ENCODE measurements around the gene USP3. TPM values are rescaled to one million over a fixed set of nuclear protein-coding genes. Genes with fewer than 3 reads are reported as not detected.

The USP3 gene
- total and polyA plus RNA-seq, 10 of the 15 experiments (the other 5 are each of a cell fraction or from before 2014, with no cell fraction given) = 23.8 to 64.5 (median 50.3) TPM

DNA sequence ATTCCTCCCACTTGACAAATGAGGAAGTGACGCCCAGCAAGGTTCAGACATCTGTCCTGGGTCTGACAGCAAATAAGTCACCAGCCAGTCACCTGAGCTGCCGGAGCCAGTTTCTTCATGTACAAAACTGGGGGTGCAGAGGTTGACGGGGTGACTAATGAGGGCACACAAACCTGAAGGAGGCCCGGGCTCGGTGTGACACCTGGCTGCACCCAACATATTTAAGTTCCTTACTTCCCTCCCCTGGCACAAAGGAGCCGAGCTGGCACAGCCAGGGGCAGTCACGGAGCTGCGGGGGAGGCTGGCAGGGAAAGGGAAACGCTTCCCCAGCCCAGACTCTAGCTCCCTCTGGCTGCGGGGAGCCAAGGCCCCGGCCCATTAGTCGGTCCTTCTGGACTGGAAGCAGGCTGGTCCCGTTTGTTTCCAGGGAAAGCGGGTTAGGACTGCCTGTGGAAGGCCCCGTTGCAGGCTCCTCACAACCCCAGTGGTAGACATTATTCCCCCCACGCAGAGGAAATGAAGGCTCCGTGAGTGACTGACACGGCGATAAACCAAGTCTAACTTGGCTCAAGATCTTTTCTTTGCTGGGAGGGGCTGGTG is 95.1 kb downstream of the USP3 start:
- BruUV-seq (replicated peaks) = no TSS peak
- ChIA-PET POLR2A (interaction anchor here (1.3 to 8.8 kb wide), 10 partner anchors 40 to 133 kb away, joined by 3 to 66 read pairs (median 9); partner anchors contain the start of gene USP3), CTCF (interaction anchor here (0.6 to 11.3 kb wide), 39 partner anchors 9 to 552 kb away, joined by 3 to 272 read pairs (median 5); partner anchors contain the start of genes CIAO2A and USP3), RAD21 (ENCODE audit: unreplicated experiment) (interaction anchor here (0.7 to 8.2 kb wide), 34 partner anchors 10 to 554 kb away, joined by 3 to 113 read pairs (median 7); partner anchors contain the start of genes CIAO2A and USP3), SMC1A (ENCODE audit: uncharacterized antibody, unreplicated experiment) (interaction anchor here (0.8 to 9.7 kb wide), 35 partner anchors 10 to 411 kb away, joined by 3 to 150 read pairs (median 7); partner anchors contain the start of gene USP3)
- peak overlapping the region; percentile 83 for H3K4me3 ChIP-seq
- peaks cover 45% of the 10 kb centered on the region for H3K4me1 ChIP-seq (ENCODE audit: control insufficient read depth, insufficient read depth, low read length)
- H4K20me1 ChIP-seq (ENCODE audit: control insufficient read depth, insufficient read depth) = no peaks in the 10 kb centered on the region
- 25% methylated on average over 19 of the region's 19 CpGs for WGBS (ENCODE audit: insufficient coverage, insufficient replicate concordance, low lambda C conversion rate, missing lambda C conversion rate)
- peak; percentile 29 for ATAC-seq
- peaks cover 0 to 2% of the 10 kb centered on the region in 2 experiments; a peak in 1 of 4 replicates for H3K36me3 ChIP-seq (ENCODE audit: control insufficient read depth in 2 of 2, insufficient read depth in 2 of 2, low read length in 1 of 2)
- DNase-seq (ENCODE audit: low read depth, low spot score) = no peak
- intact Hi-C loops (cut with micrococcal nuclease; ENCODE audit: unreplicated experiment) = loop anchor here (2.0 to 10.0 kb wide), 3 partner anchors 85 to 312 kb away; no protein-coding TSS in a partner anchor
- H2AFZ ChIP-seq (ENCODE audit: control insufficient read depth, low read depth, low read length) = peak overlapping the region; percentile 80
- H3K79me2 ChIP-seq (ENCODE audit: control insufficient read depth, insufficient read depth, low read length) = peaks cover 23% of the 10 kb centered on the region
- peak overlapping the region; percentile 92 for H3K9ac ChIP-seq (ENCODE audit: control insufficient read depth, insufficient read depth, low read length)
- peak overlapping the region; percentile 85 for H3K27ac ChIP-seq (ENCODE audit: control insufficient read depth, insufficient read depth)
- in situ Hi-C loops (cut with MboI) = loop anchor here (25.0 kb wide), 1 partner anchor 312 kb away; the partner anchor contains the start of gene APH1B
- H3K4me2 ChIP-seq (ENCODE audit: control insufficient read depth, insufficient read depth) = peak overlapping the region; percentile 99
- H3K27me3 ChIP-seq (replicated peaks in 1 of 2; ENCODE audit: control insufficient read depth in 2 of 2, insufficient read depth in 2 of 2, low read length in 1 of 2) = no peaks in the 10 kb centered on the region
- no peak for FAIRE-seq
- H3K9me3 ChIP-seq (replicated peaks; ENCODE audit: control insufficient read depth, insufficient read depth, low read length) = no peaks in the 10 kb centered on the region
- TF ChIP-seq, protein P1, sequence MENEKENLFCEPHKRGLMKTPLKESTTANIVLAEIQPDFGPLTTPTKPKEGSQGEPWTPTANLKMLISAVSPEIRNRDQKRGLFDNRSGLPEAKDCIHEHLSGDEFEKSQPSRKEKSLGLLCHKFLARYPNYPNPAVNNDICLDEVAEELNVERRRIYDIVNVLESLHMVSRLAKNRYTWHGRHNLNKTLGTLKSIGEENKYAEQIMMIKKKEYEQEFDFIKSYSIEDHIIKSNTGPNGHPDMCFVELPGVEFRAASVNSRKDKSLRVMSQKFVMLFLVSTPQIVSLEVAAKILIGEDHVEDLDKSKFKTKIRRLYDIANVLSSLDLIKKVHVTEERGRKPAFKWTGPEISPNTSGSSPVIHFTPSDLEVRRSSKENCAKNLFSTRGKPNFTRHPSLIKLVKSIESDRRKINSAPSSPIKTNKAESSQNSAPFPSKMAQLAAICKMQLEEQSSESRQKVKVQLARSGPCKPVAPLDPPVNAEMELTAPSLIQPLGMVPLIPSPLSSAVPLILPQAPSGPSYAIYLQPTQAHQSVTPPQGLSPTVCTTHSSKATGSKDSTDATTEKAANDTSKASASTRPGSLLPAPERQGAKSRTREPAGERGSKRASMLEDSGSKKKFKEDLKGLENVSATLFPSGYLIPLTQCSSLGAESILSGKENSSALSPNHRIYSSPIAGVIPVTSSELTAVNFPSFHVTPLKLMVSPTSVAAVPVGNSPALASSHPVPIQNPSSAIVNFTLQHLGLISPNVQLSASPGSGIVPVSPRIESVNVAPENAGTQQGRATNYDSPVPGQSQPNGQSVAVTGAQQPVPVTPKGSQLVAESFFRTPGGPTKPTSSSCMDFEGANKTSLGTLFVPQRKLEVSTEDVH (IDR thresholded peaks at IDR 0.05; ENCODE audit: low read depth, partially characterized antibody) = no peak
- TF ChIP-seq POLR2AphosphoS5 (IDR thresholded peaks at IDR 0.05; ENCODE audit: low read length) (no peak), SREBF2 (IDR thresholded peaks at IDR 0.05; ENCODE audit: low read length) (no peak), MTA3 (IDR thresholded peaks at IDR 0.05; ENCODE audit: borderline replicate concordance, low read length) (no peak), NRF1 (conservative IDR thresholded peaks at IDR 0.05; ENCODE audit: low read depth, low read length) (no peak), BACH1 (IDR thresholded peaks at IDR 0.05; ENCODE audit: borderline replicate concordance) (no peak; the same call in 1 of the 2 replicates), POLR2A (IDR thresholded peaks at IDR 0.05; ENCODE audit: low read depth, low read length) (no peak), KLF5 (IDR thresholded peaks at IDR 0.05; ENCODE audit: partially characterized antibody) (no peak), HDAC6 (IDR thresholded peaks at IDR 0.05; ENCODE audit: unreplicated experiment) (no peak), PML (IDR thresholded peaks at IDR 0.05; ENCODE audit: low read length) (no peak), BRCA1 (IDR thresholded peaks at IDR 0.05; ENCODE audit: low read depth, low read length) (no peak), MEF2A (IDR thresholded peaks at IDR 0.05; ENCODE audit: insufficient read depth, low read depth, low read length) (no peak)
- TF ChIP-seq, protein P2, sequence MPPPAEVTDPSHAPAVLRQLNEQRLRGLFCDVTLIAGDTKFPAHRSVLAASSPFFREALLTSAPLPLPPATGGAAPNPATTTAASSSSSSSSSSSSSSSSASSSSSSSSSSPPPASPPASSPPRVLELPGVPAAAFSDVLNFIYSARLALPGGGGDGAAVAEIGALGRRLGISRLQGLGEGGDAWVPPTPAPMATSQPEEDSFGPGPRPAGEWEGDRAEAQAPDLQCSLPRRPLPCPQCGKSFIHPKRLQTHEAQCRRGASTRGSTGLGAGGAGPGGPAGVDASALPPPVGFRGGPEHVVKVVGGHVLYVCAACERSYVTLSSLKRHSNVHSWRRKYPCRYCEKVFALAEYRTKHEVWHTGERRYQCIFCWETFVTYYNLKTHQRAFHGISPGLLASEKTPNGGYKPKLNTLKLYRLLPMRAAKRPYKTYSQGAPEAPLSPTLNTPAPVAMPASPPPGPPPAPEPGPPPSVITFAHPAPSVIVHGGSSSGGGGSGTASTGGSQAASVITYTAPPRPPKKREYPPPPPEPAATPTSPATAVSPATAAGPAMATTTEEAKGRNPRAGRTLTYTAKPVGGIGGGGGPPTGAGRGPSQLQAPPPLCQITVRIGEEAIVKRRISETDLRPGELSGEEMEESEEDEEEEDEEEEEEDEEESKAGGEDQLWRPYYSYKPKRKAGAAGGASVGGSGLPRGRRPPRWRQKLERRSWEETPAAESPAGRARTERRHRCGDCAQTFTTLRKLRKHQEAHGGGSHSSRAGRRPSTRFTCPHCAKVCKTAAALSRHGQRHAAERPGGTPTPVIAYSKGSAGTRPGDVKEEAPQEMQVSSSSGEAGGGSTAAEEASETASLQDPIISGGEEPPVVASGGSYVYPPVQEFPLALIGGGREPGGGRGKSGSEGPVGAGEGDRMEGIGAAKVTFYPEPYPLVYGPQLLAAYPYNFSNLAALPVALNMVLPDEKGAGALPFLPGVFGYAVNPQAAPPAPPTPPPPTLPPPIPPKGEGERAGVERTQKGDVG (CRISPR knock-in tag; IDR thresholded peaks at IDR 0.05) = no peak
- TF ChIP-seq, protein P3, sequence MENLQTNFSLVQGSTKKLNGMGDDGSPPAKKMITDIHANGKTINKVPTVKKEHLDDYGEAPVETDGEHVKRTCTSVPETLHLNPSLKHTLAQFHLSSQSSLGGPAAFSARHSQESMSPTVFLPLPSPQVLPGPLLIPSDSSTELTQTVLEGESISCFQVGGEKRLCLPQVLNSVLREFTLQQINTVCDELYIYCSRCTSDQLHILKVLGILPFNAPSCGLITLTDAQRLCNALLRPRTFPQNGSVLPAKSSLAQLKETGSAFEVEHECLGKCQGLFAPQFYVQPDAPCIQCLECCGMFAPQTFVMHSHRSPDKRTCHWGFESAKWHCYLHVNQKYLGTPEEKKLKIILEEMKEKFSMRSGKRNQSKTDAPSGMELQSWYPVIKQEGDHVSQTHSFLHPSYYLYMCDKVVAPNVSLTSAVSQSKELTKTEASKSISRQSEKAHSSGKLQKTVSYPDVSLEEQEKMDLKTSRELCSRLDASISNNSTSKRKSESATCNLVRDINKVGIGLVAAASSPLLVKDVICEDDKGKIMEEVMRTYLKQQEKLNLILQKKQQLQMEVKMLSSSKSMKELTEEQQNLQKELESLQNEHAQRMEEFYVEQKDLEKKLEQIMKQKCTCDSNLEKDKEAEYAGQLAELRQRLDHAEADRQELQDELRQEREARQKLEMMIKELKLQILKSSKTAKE (IDR thresholded peaks at IDR 0.05; ENCODE audit: low read depth, poor library complexity, severe bottlenecking) = no peak
